A673 (cell line): ENCODE measurements around the gene PBX4.

Experiments
- CTCF ChIP-seq: fragments of 300-800, 200-600 bp; sonication (generic); conservative IDR thresholded peaks from 2 replicates; pipeline ENCODE4 v1.5.1; 2017; ENCODE audit warnings: low read depth, mild to moderate bottlenecking, antibody characterized with exemption, low read length, moderate library complexity, mixed read lengths
- EZH2 ChIP-seq: fragments of 200-600 bp; sonication (generic); IDR thresholded peaks from 2 replicates; pipeline ENCODE4 v1.6.1; 2017; ENCODE audit warnings: borderline replicate concordance, low read depth, mild to moderate bottlenecking, mixed read lengths, antibody characterized with exemption, low read length; ENCODE audit not compliant: poor library complexity, severe bottlenecking

- TF ChIP-seq CTCF, result peak; percentile 84
- no peak for TF ChIP-seq EZH2
Measured at GRCh38 chr19:19554074-19555023, 64.1 kb downstream of the PBX4 start.
